ENCODE results near the gene ABHD12.

ABHD12 gene

GRCh38 chr20:25289886-25290597 lies 100.6 kb downstream of the ABHD12 start:
- DNase-seq (ENCODE audit: low read depth), result no peak

- no peak for DNase-seq (ENCODE audit: low read depth)
Measured at GRCh38 chr20:25288291-25289181, 102.1 kb downstream of the ABHD12 start.

- DNase-seq (ENCODE audit: low read depth), result no peak
Measured at GRCh38 chr20:25287631-25288290, 102.9 kb downstream of the ABHD12 start.

GRCh38 chr20:25286917-25287316 lies 103.7 kb downstream of the ABHD12 start:
- no peak for DNase-seq (ENCODE audit: low read depth)

GRCh38 chr20:25285856-25286798 lies 104.5 kb downstream of the ABHD12 start:
- no peak for DNase-seq (ENCODE audit: low read depth)

GRCh38 chr20:25285091-25285647 lies 105.5 kb downstream of the ABHD12 start:
- DNase-seq (ENCODE audit: low read depth), result no peak

- DNase-seq (ENCODE audit: low read depth), result no peak
Measured at GRCh38 chr20:25284131-25284601, 106.5 kb downstream of the ABHD12 start.

GRCh38 chr20:25283221-25283951 lies 107.2 kb downstream of the ABHD12 start:
- DNase-seq (ENCODE audit: low read depth), result no peak

GRCh38 chr20:25282796-25283195 lies 107.8 kb downstream of the ABHD12 start:
- no peak for DNase-seq (ENCODE audit: low read depth)

- no peak for DNase-seq (ENCODE audit: low read depth)
Measured at GRCh38 chr20:25282034-25282781, 108.4 kb downstream of the ABHD12 start.

GRCh38 chr20:25281541-25281991 lies 109.1 kb downstream of the ABHD12 start:
- no peak for DNase-seq (ENCODE audit: low read depth)

GRCh38 chr20:25280574-25281535 lies 109.8 kb downstream of the ABHD12 start:
- no peak for DNase-seq (ENCODE audit: low read depth)

GRCh38 chr20:25280051-25280573 lies 110.5 kb downstream of the ABHD12 start:
- DNase-seq (ENCODE audit: low read depth), result no peak

GRCh38 chr20:25279403-25279802 lies 111.2 kb downstream of the ABHD12 start:
- DNase-seq (ENCODE audit: low read depth), result no peak

- DNase-seq (ENCODE audit: low read depth), result no peak
Measured at GRCh38 chr20:25278636-25279361, 111.8 kb downstream of the ABHD12 start.

GRCh38 chr20:25277941-25278521 lies 112.6 kb downstream of the ABHD12 start:
- no peak for DNase-seq (ENCODE audit: low read depth)
